Activated T-helper 1 cell treated with anti-CD3 and anti-CD28 coated beads, Interleukin-2, amount 50 U/mL, for 16 hours (primary cell): Measurements from ENCODE around the gene DNAJC7.
A peak's percentile ranks its signal among the peaks of the same experiment; 100 is the strongest.

Source experiments
- DNase-seq, 2 donors: peaks; one replicate each; pipeline ENCODE4 v3.0.0-alpha.2; 2020; ENCODE audit warnings: low read depth in 1 of 2, low spot score in 1 of 2

Gene DNAJC7, protein sequence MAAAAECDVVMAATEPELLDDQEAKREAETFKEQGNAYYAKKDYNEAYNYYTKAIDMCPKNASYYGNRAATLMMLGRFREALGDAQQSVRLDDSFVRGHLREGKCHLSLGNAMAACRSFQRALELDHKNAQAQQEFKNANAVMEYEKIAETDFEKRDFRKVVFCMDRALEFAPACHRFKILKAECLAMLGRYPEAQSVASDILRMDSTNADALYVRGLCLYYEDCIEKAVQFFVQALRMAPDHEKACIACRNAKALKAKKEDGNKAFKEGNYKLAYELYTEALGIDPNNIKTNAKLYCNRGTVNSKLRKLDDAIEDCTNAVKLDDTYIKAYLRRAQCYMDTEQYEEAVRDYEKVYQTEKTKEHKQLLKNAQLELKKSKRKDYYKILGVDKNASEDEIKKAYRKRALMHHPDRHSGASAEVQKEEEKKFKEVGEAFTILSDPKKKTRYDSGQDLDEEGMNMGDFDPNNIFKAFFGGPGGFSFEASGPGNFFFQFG

DNA sequence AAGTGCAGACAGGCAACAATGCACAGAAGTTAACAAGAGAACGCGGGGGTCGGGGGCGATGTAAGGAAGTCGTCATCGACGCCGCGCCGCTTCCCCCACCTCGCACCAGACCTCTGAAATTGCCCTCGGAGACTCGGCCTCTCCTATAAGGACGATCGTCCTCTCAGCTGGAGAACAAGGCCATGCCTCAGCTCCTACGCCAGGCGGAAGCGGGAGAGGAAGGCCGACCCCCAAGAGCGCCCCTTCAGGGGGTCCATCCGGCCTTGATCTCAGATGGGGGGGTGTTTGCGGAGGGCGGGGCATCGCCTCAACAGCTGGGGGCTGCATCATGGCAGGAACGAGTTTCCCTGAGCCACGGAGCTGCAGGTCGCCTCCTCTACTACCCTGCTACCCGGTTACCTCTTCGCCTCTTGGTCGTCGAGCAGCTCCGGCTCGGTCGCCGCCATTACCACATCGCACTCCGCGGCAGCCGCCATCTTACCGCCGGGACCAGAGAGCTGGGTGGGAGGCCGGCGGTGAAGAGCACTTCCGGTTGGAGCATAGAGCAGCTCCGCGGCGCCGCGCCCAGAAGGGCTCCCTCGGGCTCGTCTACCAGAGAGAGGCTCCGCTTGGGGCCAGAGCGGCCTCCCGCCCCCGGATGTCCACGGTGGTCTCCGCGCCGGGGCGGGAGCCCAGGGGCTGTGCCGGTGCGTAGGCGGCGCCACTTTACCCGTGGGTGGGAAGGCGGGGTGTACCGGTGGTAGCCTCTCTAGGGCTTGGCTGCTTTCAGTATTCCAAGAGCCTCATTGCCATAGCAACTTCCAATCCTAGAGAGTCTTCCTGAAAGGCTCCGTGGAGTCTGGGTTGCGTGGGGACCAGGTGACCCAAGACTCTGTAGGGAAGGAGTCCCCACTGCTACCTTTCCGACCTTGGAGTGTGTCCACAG, at the start of gene DNAJC7:
Gene DNAJC7 (minus strand): TSS at position 499 of the 925 bp plus-strand sequence. CDS start 23 bp downstream, at position 476.
- DNase-seq, result peak; percentile 77 to 87

DNA sequence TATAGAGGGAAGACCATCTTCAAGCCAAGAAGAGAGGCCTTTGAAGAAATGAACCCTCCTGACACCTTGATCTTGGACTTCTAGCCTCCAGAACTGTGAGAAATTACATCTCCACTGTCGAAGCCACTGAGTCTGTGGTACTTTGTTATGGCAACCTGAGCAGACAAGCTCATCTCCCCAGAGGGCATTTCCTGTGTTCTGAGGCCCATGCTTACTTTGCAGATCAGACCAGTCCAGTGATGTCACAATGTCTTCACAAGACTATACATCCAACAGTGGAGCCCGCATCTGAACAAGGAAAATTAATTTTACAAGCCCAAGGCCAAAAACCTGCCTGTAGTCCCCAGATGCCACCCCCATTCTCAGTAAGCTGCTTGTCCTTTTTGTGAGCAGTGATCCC, 48.0 kb upstream of the DNAJC7 start:
- DNase-seq, result no peak

DNA sequence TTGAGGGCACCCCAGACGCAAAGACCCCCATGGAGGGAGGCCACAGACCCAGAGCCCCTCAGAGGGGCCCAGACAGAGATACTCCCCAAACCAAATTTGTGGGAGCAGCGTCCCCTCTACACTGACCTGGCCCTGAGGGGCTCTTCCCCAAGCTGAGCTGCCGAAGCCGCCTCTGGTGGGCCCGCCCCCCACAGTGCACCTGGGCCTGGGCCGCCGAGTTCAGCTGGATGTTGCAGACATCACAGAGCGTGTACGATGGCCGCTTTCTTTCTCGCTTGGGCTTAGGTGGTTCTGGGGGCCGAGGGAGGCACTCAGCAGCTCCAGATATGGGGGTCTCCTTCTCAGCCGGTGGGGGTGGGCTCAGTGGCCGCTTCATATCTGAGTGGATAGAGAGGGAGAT, 45.4 kb upstream of the DNAJC7 start:
- DNase-seq, result no peak

DNA sequence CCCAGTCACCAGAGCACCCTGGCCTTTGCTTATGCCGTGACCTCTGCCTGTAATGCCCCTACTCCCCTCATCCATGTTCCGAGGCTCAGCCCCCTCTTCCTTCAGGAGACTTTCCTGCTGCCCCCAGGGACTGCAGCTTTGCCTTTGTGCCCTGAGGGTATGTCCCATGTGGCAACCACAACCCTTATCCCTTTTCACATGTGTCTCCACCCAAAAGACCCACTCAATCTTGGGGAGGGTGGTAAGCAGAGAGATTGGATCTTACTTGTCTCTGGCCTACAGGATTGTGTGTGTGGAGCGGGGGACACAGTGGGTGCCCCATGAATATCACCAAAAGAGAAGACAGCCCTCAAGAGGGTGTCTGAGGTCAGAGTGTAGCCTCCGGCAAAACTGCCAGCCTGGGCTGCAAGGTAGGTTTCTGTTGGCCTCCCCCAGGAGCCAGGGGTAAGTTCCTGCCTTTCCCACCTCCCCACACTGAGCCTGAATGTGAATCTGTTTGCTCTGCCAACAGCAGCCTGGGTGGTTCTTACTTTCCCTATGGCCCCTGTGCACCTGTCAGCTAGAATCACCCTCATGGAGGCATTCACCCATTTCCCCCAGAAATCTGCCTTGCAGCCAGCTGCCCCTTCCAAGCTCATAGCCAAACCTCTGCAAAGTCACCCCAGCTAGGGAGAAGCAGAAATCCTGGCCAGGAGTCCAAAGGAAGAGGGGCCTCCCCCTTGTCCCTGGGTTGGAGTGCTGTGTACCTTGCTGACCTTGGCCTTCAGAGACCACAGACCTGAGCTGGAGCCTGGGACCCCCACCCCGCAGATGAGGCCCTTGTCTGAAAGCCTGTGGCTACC, 44.6 kb upstream of the DNAJC7 start:
- DNase-seq, result no peak

DNA sequence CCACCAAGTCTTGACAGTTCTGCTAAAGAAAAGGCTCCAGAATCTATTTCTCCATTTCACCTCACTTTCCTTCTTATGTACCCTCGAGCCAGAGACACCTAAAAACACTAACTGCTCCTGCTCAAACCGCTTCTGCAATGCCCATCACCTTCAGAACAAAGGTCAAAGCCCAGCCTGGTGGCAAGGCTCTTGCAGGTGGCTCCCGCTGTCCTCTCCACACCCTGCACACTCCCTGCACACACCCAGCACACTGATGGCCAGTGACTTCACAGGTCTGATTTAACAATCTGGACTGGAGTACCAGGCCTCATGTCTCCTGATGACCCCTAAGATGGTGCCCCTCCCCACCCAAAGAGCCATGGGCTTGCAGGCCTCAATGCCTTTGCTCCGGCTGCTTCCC, 43.0 kb upstream of the DNAJC7 start:
- no peak for DNase-seq

DNA sequence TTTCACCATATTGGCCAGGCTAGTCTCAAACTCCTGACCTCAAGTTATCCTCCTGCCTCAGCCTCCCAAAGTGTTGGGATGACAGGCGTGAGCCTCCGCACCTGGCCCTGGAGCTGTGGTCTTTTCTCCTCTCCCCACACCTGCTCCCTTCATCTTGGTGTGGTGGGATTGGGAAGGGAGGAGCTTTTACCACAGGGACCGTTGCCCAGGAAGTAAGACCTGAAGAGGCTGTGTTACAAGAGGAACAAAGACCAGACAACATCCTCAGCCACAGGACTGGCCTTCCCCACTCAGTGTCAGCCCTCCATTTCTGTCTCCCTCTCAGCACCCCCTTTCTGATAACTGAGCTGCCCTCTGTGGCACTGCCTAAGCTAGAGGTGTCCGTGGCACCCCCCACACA, 42.6 kb upstream of the DNAJC7 start:
- DNase-seq, result no peak

DNA sequence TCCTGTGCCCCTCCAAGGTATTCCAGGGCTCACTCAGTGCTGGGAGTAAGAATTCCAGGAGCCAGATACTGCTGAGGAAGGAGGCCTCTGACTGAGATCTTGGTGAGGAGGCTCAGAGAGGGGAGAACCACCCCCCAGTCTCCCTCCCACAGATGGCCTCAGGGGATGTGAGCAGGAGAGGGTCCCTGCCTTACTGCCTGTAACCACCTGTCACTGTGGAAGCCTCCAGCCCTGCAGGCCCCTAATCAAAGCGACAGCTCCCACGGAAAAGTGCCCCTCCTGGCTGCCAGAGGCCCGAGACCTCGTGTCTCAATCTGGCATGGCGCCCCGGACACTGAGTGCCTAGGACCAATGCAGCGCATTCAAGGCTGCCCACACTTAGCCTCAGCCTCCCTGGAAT, 40.8 kb upstream of the DNAJC7 start:
- DNase-seq, result no peak

DNA sequence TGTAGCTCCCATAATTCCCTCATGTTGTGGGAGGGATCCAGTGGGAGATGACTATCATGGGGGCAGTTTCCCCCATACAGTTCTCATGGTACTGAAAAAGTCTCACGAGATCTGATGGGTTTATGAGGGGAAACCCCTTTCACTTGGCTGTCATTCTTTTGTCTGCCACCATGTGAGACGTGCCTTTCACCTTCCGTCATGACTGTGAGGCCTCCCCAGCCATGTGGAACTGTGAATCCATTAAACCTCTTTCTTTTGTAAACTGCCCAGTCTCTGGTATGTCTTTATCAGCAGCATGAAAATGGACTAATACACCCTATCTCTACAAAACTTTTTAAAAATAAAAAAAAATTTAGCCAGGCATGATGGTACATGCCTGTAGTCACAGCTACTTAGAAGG, 39.4 kb upstream of the DNAJC7 start:
- no peak for DNase-seq

DNA sequence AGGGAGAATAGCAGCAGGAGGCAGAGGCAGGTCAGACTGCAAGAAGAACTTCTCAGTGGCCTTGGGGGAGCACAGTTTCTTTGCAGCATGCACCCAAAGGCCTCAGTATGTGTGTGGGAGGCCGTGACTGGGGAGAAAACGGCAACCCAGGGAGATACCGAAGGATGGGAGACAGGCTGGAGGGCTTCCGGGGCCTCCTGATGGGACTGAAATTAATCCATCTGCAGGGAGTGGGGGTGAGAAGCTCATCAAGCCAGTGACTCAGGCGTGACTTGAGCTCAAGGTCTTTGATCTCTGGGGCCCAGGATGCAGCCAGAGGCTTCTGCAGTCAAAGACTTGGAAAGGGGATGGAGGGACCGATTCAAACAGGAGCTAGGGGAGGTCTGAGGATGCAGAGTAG, 38.3 kb upstream of the DNAJC7 start:
- no peak for DNase-seq

DNA sequence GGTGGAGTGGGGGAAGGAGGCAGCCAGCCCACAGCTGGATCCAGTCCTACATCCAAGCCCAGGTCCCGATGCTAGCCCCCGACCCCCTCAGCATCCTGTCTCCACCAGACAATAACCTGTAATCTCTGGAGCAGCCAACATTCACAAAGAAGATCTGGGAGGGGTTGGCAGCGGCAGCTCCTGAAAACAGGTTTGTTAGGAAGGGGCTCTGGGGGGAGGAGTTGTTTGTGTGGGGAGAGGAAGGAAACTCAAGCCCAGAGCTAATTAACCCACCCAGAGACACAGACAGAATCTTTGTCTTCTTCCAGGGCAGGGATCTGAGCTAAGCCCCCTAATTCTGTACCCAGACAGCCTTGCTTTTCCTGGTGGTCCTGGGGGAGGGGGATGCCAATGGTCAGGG, 37.8 kb upstream of the DNAJC7 start:
- no peak for DNase-seq

DNA sequence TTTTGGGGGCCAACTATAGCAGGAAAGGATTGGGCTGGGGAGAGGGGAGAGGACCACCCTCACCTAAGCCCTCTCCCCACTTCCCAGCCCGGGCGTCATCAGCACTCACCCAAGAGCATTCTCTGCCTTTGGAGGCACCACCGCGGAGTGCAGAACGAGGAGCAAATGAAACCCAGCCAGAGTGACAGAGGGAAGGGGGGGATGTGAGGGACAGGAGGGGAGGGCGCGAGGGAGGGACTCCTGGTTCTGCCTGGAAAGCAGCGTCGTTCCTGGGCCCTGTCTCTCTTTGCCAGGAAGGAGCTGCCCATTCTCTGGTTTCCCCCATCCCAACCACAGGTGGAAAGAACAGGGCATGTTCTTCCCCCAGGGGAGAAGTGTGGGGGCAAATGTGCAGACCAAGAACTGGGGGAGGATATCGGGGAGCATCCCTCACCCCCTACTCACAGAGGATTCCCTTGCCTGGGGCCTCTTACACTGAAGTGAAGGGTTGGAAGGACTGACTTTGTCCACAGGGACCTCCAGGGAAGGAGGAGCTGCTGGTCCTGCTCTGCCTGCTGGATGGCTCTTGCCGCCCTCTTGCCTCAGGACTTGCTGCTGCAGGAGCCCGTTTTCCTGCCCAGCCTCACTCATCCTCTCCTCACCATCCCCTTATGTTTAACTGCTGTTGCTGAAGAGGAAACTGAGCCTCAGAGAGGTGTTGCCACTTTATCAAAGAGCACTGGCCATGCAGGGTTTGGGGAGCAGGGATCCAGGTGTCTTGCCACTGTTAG, 36.7 kb upstream of the DNAJC7 start:
- no peak for DNase-seq

DNA sequence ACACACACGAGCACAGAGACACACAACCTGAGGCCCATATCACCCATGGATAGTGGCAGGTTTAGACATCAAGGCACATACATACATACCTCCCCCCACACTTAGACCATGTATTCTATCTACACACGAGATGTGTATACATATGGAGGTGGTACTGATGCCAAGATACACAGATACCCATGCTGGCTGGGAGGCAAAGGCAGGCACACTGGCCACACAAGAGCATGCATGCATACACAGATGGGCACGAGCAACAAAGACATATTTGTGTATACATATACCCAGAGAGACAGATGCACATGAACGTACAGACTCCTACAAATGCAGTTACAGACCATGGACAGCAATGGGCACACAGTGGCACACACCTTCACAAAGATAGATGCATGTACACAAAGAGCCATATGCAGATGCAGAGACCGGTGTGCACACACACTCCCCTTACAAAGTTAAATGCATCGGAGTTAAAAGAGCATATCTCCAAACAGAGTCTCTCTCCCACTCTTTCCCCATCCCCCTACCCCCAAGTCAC, 35.2 kb upstream of the DNAJC7 start:
- DNase-seq, result no peak

DNA sequence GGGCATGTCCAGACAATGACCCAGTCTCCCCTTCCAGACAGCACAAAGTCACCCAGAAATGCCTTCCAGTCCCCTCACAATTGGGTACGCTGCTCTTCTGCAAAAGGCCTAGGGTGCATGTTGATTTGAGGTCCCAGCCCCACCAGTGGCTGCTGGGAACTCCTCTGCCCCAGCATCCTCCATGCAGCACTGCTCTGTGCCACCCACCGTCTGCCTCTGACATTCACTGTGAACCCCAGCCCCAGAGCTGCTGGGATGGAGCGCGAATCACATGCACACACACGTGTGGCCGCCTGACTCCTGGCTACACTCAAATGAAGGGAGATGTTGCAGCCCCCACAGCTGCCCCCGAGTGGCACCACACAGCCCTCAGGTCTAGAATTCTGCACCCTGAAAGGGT, 34.4 kb upstream of the DNAJC7 start:
- DNase-seq, result no peak

DNA sequence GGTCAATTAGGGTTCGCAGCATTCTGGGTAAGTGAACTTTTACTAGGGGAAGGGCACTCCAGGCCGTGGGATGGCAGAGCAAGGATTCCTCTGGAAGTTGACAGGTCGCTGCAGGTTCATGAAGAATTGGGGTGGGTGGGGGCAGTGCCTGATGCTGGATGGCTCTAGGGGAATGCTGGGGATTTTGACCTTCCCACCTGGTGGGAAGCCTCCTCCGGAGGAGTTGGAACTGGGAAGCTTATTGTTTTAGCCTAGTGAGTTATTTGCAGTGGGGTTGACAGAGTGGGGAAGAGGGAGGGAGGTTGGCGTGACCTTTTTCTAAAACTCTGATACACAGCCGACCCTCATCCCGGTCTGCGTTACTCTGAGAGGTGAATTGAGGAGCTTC, 33.8 kb upstream of the DNAJC7 start:
- DNase-seq, result no peak

DNA sequence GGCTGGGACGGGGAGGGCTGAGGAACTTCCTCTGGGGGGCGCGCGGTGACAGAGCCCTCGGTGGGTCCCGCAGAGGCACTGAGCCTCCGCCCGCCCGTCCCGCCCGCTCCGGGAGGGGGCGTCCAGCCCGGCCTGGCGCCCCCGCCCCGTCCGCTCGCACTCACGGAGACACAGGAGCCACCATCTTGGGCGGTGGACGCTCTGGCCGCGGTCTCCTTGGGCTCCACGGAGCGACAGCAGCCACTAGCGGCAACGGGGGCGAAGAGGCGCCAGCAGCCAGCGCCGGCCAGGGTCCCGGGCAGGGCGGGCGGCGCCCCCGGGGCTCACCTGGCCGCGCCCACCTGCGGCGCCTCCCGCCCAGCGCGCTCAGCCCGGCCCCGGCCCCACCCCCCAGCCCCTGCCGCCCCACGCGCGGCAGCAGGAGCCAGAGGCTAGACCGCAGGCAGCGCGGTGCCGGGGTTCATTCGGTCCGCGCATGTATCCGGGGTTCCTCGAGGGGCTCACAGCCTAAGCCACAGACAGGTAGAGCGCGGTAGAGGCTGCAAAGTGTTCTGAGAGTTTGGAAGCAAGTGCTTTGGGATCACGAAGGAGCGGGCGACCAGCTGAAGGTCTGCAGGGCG, 33.3 kb upstream of the DNAJC7 start, which contains the start of gene C17orf113:
Gene C17orf113 (minus strand): TSS at position 209 of the 620 bp plus-strand sequence. CDS start 7,225 bp downstream, outside the sequence.
- peak in 1 of 2 donors; percentile 14 for DNase-seq

DNA sequence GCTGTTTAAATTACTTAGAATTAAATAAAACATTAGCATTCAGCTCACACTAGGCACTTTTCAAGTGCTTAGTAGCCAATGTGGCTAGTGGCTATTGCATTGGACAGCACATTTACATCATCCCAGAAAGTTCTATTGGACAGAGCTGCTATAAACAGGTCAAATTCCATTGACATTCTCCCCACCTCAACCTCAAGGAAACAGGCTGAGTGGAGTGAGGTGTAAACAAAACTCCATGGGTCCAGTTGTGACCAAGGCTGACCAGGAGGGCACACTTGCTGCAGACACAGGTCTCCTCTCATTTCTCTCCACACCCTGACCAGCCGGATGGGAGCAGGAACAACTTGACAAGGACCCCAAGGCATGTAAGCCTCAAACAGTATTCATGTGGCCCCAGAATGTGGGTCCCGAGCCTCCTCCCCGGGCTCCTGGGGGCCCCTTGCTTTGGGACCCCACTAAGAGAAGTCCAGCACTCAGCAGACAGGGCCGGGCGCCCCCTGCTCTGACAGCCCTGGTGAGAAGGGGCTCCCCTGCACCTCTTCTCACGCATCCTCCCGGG, 32.7 kb upstream of the DNAJC7 start:
- no peak for DNase-seq

DNA sequence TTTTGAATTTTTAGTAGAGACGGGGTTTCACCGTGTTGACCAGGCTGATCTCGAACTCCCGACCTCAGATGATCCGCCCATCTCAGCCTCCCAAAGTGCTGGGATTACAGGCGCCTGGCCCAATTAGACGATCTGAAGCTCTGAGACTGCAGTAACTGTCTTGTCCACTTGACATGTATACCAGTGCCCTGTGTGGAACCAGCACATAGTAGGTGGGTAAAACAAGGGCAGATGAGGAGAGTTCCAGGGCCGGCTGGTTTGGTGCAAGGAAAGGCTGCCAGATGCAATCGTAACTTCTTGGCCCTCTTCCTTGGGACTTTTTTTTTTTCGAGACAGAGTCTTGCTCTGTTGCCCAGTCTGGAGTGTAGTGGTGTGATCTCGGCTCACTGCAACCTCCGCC, 30.1 kb upstream of the DNAJC7 start:
- DNase-seq, result no peak

DNA sequence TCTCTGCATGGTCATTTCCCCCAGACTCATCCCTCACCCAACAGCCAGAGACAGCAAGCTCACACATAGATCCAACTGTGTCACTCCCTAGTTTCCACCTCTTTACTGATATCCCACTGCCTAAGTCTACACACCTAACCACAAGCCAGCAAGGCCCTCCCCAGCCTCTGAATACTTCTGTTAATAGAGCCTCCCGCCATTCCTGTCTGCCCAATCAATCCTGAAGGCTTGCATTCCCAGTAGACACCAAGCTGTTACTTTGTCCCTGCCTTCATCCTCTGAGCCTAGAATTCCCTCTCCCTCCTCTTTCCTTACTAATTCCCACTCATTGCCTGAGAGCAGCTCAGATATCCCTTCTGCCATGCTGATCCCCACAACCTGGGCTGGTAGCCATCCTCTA, 28.5 kb upstream of the DNAJC7 start:
- no peak for DNase-seq

DNA sequence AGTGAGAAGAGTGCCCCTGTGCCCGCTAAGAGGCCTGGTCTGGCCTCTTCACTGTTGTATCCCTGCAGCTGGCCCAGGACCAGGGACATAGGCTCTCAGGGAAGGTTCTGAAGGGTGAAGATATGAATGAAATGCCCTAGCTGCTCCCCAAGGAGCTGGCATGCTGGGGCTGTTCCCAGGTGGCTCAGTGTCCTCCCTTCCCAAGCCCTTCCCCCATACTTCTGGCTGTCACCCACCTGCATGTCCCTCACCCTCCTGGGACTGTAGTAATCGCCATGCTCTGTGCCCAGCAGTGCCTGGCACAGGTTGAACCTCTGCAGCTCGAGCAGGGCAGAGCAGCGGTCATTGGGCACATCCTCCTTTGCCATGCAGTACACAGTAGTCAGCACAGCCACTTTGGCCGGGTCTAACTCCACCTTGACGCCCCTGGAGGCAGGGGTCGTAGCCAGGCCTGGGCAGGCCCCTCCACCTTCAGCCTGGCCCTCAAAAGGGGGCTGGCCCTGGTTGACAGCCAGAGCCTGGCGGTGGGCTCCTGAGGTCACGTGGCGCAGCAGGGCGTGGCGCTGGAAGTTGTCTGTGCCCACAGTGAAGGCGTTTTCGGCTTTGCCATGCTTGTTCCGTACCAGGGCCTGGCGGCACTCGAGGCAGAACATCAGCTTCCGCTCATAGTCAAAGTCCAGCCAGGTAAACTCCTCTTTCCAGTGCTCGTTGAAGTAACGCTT, 25.5 kb upstream of the DNAJC7 start:
- DNase-seq, result no peak
